Mammary epithelial cell (primary cell): ENCODE results near the gene SLC22A1.

Source experiments
- CTCF ChIP-seq, 2 donors: IDR thresholded peaks in 1 of 2; conservative IDR thresholded peaks in 1 of 2; 2 replicates each; pipeline ENCODE4 v1.5.1; 2011 to 2012; ENCODE audit warnings: inconsistent platforms in 2 of 2, low read length in 2 of 2, mild to moderate bottlenecking in 2 of 2, control low read depth in 1 of 2, low read depth in 1 of 2; ENCODE audit not compliant: insufficient read depth in 1 of 2; ENCODE audit errors: extremely low read depth in 1 of 2
- EZH2 ChIP-seq: IDR thresholded peaks from 2 replicates; pipeline ENCODE4 v1.6.1; 2012; ENCODE audit warnings: low read length, inconsistent platforms, borderline replicate concordance

- TF ChIP-seq CTCF (conservative IDR thresholded peaks at IDR 0.05 in 1 of 2, IDR thresholded peaks at IDR 0.05 in 1 of 2; ENCODE audit: extremely low read depth in 1 of 2, insufficient read depth in 1 of 2, low read depth in 1 of 2, low read length in 2 of 2) (no peak), EZH2 (no peak)
These were observed 8.9 kb upstream of the SLC22A1 start for GRCh38 chr6:160112628-160113299.
